Right lobe of liver (tissue), 6 donors: Measurements from ENCODE around the gene TENM4. TPM values are rescaled to one million over a fixed set of nuclear protein-coding genes. Genes with fewer than 3 reads are reported as not detected.
"Not testable (repeated sequence)": the region's sequence is repeated elsewhere in the genome, so short reads cannot be mapped to it uniquely, and the experiment has no call there.

Experiments
- ATAC-seq, 4 donors: fragments of 200-7000 bp; cut with Tn5 transposase; one replicate each; pipeline ENCODE4 v1.9.1; 2020; ENCODE audit warnings: mild to moderate bottlenecking in 4 of 4, moderate library complexity in 4 of 4
- DNase-seq, 3 donors: peaks; one replicate each; pipeline ENCODE4 v3.0.0-alpha.2; 2020
- H3K27ac ChIP-seq, 3 donors: fragments of 200-600 bp; one replicate each; pipeline ENCODE4 v1.8.0; 2022
- H3K27me3 ChIP-seq, 2 donors: fragments of 200-600 bp; one replicate each; pipeline ENCODE4 v1.8.0; 2022
- H3K36me3 ChIP-seq, 4 donors: fragments of 200-600 bp; sonication (generic) in 1 of 4; one replicate each; pipeline versions ENCODE4 v1.5.1 to v1.8.0; 2017 to 2022; ENCODE audit warnings: control low read depth in 1 of 4
- H3K4me1 ChIP-seq, 4 donors: fragments of 200-600 bp; sonication (generic) in 1 of 4; one replicate each; pipeline versions ENCODE4 v1.5.1 to v1.8.0; 2017 to 2022; ENCODE audit warnings: control low read depth in 1 of 4
- H3K4me3 ChIP-seq, 3 donors: fragments of 200-600 bp; one replicate each; pipeline ENCODE4 v1.8.0; 2022
- H3K9me3 ChIP-seq, 4 donors: fragments of 200-600 bp; sonication (generic) in 1 of 4; one replicate each; pipeline versions ENCODE4 v1.5.1 to v1.8.0; 2017 to 2022; ENCODE audit warnings: control low read depth in 1 of 4
- POLR2A ChIP-seq: fragments of 450-650 bp; IDR thresholded peaks from one replicate; pipeline ENCODE4 v1.6.1; 2017; ENCODE audit warnings: antibody characterized with exemption, mild to moderate bottlenecking
- WGBS: methylation state at CpG from one replicate; pipeline ENCODE4 v1.1.6; 2018; ENCODE audit warnings: low coverage, low lambda C conversion rate; ENCODE audit not compliant: insufficient coverage; ENCODE audit errors: missing lambda C conversion rate; 5-methylcytosine and 5-hydroxymethylcytosine counted together
- intact Hi-C, 2 donors: fragments of 100-400 bp; cut with DNase I; formaldehyde crosslinking; loops; one replicate each; pipeline versions ENCODE4 v1.11.2 to v1.14.1; 2022
- total RNA-seq, 6 experiments: library from RNA; depleted of rRNA in 2 of 6; stranded (reverse); fragments of >200 nt in 2 of 6; fragmentation: NEBNext Ultra II Directional in 3 of 6; extraction: Animal tissue kit (Norgen Biotek cat#: 25700) in 3 of 6; gene quantifications; one replicate each; pipeline versions ENCODE4 v1.1.0 to v1.2.4, GENCODE V29; 2016 to 2023
- TF ChIP-seq, protein P1 (sequence below), 4 donors: fragments of 200-600 bp in 3 of 4; fragments of 450-650 bp in 1 of 4; IDR thresholded peaks; one replicate each; pipeline versions ENCODE4 v1.5.1 to v1.8.0; 2016 to 2022; ENCODE audit warnings: antibody characterized with exemption in 4 of 4, mild to moderate bottlenecking in 2 of 4
- donor health status: DM: no; HTN: yes; CAD: no.
- donor health status: DM: no; HTN: no; CAD: no.
- donor health status: DM: no; HTN: no; CAD: no.
- donor health status: DM: no; HTN: yes; CAD: no.
- donor health status: DM: no; HTN: yes; CAD: no.

TENM4 gene
- total RNA-seq, 6 experiments from 2014 or later: 0.04 to 0.58 (median 0.14) TPM; not detected in 2

DNA sequence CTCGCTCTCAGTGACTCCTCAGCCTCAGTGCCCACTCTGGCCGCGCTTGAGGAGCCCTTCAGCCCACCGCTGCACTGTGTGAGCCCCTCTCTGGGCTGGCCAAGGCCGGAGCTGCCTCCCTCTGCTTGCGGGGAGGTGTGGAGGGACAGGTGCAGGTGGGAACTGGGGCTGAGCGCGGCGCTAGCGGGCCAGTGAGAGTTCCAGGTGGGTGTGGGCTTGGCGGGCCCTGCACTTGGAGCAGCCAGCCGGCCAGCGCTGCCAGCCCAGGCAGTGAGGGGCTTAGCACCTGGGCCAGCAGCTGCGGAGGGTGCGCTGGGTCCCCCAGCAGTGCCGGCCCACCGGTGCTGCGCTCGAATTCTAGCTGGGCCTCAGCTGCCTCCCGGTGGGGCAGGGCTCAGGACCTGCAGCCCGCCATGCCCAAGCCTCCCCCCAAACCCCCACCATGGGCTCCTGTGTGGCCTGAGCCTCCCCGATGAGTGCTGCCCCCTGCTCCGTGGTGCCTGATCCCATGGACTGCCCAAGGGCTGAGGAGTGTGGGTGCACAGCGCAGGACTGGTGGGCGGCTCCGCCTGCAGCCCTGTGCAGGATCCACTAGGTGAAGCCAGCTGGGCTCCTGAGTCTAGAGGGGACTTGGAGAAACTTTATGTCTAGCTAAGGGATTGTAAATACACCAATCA, 802.0 kb downstream of the TENM4 start:
- Histone ChIP-seq H3K4me1 (peaks cover 0 to 5% (median 0%) of the 10 kb centered on the region in 4 donors), H3K36me3 (no peaks in the 10 kb centered on the region), H3K27me3 (no peaks in the 10 kb centered on the region), H3K4me3 (no peak overlapping the region), H3K9me3 (no peaks in the 10 kb centered on the region), H3K27ac (no peak overlapping the region)
- intact Hi-C loops: no loop called here
- DNase-seq (no peak), ATAC-seq (no peak)
- WGBS: no CpG with 5 or more reads among the region's 26 CpGs
- TF ChIP-seq, protein P1, sequence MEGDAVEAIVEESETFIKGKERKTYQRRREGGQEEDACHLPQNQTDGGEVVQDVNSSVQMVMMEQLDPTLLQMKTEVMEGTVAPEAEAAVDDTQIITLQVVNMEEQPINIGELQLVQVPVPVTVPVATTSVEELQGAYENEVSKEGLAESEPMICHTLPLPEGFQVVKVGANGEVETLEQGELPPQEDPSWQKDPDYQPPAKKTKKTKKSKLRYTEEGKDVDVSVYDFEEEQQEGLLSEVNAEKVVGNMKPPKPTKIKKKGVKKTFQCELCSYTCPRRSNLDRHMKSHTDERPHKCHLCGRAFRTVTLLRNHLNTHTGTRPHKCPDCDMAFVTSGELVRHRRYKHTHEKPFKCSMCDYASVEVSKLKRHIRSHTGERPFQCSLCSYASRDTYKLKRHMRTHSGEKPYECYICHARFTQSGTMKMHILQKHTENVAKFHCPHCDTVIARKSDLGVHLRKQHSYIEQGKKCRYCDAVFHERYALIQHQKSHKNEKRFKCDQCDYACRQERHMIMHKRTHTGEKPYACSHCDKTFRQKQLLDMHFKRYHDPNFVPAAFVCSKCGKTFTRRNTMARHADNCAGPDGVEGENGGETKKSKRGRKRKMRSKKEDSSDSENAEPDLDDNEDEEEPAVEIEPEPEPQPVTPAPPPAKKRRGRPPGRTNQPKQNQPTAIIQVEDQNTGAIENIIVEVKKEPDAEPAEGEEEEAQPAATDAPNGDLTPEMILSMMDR (IDR thresholded peaks at IDR 0.05): no peak
- TF ChIP-seq POLR2A: no peak

DNA sequence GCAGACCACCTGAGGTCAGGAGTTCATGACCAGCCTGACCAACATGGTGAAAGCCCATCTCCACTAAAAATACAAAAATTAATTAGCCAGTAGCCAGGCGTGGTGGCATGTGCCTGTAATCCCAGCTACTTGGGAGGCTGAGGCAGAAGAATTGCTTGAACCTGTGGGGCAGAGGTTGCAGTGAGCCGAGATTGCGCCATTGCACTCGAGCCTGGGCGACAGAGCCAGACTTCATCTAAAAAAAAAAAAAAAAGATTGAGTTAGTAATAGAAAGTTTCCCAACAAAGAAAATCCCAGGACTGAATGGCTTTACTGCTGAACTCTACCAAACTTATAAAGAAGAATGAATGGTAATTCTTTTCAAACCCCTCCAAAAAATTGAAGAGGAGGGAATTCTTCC, 803.3 kb downstream of the TENM4 start:
- intact Hi-C loops, H3K4me1 ChIP-seq, H3K9me3 ChIP-seq, H3K27me3 ChIP-seq, H3K36me3 ChIP-seq, H3K4me3 ChIP-seq, H3K27ac ChIP-seq: not testable (repeated sequence)
- peak in 1 of 3 donors; percentile 45 for DNase-seq
- 0% methylated on average over 1 of the region's 5 CpGs for WGBS
- ATAC-seq: peak; percentile 35 to 73 (median 64)

DNA sequence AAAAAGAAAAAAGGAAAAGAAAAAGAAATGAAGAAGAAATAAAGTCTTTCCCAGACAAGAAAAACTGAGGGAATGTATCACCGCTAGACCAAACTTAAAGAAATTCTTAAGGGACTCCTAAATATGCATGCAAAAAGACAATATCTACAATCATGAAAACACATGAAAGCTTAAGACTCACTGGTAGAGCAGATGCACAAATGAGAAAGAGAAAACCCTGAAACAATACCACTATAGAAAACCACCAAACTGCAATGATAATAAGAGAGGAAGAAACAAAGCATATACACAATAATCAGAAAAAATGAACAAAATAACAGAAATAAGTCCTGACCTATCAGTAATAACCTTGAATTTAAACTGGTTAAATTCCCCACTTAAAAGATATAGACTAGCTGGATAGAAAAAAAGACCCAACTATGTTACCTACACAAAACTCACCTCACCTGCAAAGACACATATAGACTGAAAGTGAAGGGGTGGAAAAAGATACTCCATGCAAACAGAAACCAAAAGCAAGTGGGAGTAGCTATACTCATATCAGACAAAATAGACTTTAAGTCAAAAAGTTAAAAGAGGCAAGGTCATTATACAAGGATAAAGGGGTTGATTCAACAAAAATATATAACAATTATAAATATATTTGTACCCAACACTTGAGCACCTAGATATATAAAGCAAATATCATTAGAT, 804.9 kb downstream of the TENM4 start:
- Histone ChIP-seq H3K4me1 (peaks cover 0 to 5% (median 0%) of the 10 kb centered on the region in 4 donors), H3K4me3 (no peak overlapping the region), H3K27me3 (no peaks in the 10 kb centered on the region), H3K36me3 (no peaks in the 10 kb centered on the region), H3K9me3 (no peaks in the 10 kb centered on the region), H3K27ac (no peak overlapping the region)
- intact Hi-C loops: no loop called here
- ATAC-seq (peak in 1 of 4 donors; percentile 45), DNase-seq (no peak)
- WGBS: 100% methylated on average over 1 of the region's 1 CpG
- no peak for TF ChIP-seq POLR2A
- TF ChIP-seq, protein P1 (IDR thresholded peaks at IDR 0.05): no peak

DNA sequence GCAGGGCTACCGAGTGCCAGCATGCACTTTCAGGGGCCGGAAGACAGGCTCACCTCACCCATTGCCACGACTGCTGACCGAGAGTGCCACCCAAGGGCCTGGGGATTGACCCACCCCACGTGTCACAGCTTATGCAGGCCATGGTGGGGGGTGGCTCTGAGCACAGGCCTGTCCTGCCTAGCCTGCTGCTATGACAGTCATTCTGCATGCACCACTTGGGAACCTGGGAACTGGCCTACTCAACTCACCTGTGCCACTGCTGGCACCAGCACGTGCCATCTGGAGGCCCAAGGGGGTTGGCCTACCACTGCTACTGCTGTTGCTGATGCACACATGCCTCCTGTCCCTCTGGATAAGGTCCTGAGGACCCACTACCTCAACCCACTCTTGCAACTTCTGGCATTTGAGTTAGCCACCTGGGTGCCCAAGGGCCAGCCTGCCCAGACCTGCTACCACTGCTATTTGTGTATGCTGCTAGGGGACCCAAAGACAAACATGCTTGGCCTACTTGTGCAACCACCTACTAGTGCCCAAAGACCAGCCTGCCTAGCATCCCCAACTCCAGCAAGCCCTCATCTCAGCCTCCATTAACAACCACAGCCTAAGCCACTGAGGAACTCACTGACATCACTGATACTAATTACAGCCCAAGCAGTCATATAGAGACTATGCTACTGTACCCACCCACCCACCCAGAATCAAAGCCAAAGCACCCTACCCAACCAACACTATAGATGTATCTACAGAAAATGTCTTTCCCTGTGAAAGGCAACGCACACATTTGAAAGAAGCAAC, 807.1 kb downstream of the TENM4 start:
- Histone ChIP-seq H3K4me3 (no peak overlapping the region), H3K27me3 (no peaks in the 10 kb centered on the region), H3K4me1 (peaks cover 0 to 5% (median 0%) of the 10 kb centered on the region in 4 donors), H3K36me3 (no peaks in the 10 kb centered on the region), H3K9me3 (peaks cover 0 to 5% (median 0%) of the 10 kb centered on the region in 4 donors), H3K27ac (no peak overlapping the region)
- TF ChIP-seq, protein P1 (IDR thresholded peaks at IDR 0.05): no peak
- TF ChIP-seq POLR2A: no peak
- intact Hi-C loops: no loop called here
- DNase-seq (no peak), ATAC-seq (no peak)
- 100% methylated on average over 1 of the region's 7 CpGs for WGBS
